NCI-H2107 treated with DMSO at 0.1 percent for 48 hours (cell line): ENCODE results near the gene TRIM33.
A peak's percentile ranks its signal among the peaks of the same experiment; 100 is the strongest.

Experiments
- DNase-seq: peaks from one replicate; lab custom pipeline; 2025; ENCODE audit not compliant: unreplicated experiment; lab: John Stamatoyannopoulos, UW

The TRIM33 gene

DNA sequence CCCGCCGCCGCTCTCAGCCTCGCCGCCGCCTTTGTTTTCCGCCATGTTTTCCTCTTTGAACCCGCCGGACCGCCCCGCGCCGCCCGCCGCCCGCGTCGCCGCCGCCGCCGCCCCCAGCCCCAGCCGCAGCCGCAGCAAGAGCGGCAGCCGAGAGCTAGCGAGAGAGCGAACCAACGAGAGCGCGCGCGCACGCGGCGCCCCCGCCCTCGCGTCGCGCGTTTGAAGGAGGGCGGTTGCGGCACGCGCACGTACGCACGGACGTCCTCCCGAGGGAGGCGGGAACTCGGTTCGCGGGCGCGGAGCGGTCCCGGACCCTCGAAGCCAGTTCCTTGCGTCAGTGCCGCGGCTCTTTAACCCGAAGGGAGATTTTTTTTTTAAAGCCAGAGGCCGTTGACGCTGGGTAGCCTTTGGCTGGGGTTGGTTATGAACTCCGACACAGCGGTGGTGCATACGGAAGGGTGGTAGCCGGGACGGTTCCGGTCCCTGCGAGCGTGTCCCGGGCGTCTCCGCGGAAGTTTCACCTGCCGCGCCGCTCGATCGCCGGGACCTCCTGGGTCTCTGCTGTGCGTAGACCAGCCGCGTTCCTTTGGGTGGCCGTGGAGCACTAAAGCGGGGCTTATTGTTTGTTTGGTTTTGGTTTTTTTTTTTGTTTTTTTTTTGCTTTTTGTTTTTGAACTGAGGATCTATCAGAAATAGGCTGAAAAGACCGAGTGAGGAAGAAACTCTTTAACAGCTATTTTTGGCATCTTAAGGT, at the start of gene TRIM33:
Gene TRIM33 (minus strand): TSS at position 172 of the 754 bp plus-strand sequence. CDS start 127 bp downstream, at position 45.
- DNase-seq = peak; percentile 62

DNA sequence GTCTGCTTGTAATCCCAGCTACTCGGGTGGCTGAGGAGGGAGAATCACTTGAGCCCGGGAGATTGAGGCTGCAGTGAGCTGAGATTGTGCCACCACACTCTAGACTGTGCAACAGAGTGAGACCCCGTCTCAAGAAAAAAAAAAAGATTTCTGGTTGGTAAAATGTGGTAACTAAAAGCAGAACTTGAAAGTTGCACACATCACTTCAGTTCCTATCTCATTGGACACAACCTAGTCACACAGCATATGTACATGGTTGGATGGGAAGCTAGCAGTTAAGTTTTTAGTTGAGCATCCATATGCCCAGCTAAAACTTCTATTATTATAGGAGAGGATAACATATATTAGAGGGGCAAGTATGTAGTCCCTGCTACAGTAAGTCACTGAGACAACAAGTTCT, 48.4 kb upstream of the TRIM33 start:
- no peak for DNase-seq

DNA sequence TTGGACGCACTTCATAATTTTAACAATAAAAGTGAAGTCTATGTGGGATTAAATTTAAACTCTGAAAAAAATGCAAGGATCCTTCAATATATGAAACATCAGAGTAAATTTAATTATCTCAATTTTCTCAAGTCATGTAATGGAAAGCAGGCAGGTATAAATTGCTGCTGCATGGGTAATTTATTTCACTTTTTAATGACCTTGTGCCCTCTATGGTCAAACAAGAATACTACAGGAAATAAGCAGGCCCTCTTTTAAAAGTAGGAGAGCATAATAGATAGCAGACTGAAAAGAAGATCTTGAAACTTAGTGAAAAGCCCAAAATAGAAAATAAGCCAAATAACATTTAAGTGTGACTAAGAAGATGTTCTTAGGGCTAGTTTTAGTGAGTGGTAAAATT, 47.5 kb upstream of the TRIM33 start:
- no peak for DNase-seq

DNA sequence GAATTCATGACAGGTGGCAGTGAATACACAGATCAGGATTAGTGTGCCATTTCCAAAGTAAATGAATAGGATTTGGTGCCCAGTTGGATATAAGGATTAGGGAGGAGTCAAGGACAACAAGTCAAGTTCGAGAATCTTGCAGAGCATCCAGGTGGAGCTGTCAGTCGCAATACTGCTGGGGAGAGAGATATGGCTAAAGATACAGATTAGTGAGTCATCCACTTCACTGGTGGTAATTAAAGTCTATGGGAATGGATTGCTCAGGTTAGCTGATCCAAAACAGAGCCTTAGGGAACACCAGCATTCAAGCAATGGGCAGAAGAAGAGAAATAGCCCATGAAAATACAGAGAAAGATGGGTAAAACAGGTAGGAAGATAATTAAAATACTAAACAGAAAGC, 43.6 kb upstream of the TRIM33 start:
- DNase-seq = no peak

GRCh38 chr1:114552106-114552639, 41.2 kb upstream of the TRIM33 start:
- DNase-seq = no peak

- DNase-seq = no peak
These were observed 40.4 kb upstream of the TRIM33 start for GRCh38 chr1:114551400-114551799.

DNA sequence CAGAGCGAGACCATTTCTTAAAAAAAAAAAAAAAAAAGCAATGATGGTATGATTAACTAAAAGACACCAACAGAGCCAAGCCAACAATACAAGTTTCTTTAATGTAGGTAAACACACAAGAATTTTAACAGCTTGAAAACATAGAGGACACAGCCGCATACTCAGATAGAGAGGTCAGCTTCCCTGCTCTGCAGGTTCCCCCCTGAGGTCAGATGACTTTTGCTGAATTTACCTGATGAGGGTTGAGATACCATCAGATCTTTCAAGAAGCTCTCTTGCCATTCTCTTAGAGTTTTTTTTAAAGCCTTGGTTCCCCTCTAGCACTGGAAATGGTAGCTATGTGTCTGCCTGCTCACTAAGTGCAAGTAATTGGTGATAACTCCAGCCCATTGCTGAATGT, 39.3 kb upstream of the TRIM33 start:
- no peak for DNase-seq

DNA sequence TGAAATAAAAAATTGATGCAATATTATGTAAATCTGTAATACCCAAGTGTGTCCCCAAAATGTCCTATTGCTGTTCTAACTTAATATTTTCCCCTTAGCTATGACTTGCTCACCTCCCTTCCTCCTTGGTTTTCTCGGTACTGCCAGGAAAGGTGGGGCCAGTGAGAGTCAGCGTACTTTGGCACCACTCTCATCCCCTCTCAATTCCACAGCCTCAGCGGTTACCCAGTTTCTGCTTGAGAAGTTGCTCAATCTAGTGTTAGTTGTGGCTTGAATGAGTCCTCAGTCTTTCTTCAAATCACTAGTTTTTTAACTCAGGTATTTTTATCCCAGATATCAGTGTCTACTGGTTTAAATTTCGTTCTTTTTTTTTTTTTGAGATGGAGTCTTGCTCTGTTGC, 38.1 kb upstream of the TRIM33 start:
- DNase-seq = no peak

DNA sequence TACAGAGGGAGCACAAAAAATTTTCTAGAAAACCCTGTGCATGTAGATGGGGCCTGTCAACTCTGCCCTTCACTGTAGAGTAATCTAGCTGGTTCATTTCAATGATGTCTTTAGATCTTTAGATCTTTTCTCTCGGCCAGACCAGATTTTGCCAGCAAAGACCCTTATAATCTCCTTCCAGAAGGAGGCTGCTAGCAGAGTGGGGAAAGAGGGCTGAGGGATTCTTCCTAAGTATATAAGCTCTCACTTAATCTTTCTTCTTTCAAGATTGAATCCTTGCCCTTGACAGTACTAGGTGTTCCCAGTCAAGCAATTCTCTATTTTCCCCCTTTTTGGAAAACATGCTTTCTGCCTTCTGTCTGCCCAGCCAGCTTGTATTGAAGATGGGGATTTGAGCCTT, 36.1 kb upstream of the TRIM33 start:
- DNase-seq = no peak

GRCh38 chr1:114545796-114546195, 34.8 kb upstream of the TRIM33 start:
- no peak for DNase-seq

GRCh38 chr1:114545315-114545714, 34.3 kb upstream of the TRIM33 start:
- DNase-seq = no peak

- DNase-seq = no peak
These were observed 29.8 kb upstream of the TRIM33 start for GRCh38 chr1:114540821-114541220.

GRCh38 chr1:114540272-114540671, 29.3 kb upstream of the TRIM33 start:
- no peak for DNase-seq

DNA sequence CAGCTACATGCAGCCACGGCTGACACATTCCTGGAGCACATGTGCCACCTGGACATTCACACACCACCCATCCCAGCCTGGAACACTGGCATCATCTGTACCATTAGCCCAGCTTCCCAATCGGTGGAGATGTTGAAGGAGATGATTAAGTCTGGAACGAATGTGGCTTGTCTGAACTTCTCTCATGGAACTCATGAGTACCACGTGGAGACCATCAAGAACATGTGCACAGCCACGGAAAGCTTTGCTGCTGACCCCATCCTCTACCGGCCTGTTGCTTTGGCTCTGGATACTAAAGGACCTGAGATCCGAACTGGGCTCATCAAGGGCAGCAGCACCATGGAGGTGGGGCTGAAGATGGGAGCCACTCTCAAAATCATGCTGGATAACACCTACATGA, 25.0 kb upstream of the TRIM33 start:
- DNase-seq = no peak

DNA sequence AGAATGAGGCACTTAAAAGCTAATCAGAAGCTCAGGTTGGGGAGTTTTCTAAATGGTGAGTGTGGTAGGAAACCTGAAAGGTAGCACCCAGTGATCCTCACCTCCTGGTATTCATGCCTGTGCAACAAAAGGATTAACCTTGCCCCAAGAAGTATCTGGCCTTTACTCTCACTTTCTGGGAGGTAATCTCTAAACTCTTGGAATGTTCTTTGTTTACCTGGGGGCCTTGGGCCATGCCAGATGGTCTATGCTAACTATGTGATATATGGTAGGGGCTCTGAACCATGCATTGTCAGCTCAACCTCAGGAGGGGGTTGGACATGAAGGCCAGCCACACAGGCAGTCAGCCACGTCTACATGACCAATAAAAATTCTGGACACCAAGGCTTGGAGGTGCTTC, 24.4 kb upstream of the TRIM33 start:
- DNase-seq = no peak

DNA sequence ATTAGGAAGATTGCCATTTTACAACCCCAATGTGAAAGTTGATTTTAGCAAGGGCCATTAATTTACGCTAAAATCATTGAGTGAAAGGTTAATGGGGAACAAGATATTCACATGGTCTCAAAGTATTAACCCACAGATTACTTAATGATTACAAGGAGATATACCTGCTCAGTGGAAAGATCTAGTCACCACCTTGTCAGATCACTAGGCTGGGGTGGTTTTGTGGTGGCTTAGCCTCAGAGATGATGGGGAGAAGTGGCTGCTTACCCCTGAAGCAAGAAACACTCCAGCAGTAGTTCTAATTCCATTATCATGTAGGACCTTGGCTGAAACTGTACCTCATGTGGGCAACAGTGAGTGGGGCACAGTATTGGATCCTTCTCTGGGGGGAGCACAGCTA, 20.1 kb upstream of the TRIM33 start:
- DNase-seq = no peak

DNA sequence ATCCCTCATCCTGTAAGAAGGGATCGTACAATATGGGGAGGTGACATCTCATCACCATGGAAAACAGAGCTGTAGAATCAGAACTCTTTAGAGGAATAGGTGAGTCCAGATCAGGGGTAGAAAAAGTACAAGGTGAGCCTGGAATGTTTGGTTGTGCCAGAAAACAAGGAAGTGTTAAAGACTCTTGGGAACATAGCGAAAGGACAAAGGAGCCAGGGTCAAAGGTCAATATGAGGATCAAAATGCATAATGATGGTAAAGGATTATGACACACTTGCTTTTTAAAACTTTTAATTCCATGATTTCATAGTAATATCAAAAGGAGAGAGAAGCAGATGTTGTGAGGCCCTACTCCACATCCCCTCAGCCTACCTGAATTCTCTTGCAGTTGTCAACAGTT, 19.2 kb upstream of the TRIM33 start:
- no peak for DNase-seq

- DNase-seq = no peak
These were observed 13.9 kb upstream of the TRIM33 start for GRCh38 chr1:114524944-114525343.

- no peak for DNase-seq
These were observed 11.2 kb upstream of the TRIM33 start for GRCh38 chr1:114522264-114522575.

DNA sequence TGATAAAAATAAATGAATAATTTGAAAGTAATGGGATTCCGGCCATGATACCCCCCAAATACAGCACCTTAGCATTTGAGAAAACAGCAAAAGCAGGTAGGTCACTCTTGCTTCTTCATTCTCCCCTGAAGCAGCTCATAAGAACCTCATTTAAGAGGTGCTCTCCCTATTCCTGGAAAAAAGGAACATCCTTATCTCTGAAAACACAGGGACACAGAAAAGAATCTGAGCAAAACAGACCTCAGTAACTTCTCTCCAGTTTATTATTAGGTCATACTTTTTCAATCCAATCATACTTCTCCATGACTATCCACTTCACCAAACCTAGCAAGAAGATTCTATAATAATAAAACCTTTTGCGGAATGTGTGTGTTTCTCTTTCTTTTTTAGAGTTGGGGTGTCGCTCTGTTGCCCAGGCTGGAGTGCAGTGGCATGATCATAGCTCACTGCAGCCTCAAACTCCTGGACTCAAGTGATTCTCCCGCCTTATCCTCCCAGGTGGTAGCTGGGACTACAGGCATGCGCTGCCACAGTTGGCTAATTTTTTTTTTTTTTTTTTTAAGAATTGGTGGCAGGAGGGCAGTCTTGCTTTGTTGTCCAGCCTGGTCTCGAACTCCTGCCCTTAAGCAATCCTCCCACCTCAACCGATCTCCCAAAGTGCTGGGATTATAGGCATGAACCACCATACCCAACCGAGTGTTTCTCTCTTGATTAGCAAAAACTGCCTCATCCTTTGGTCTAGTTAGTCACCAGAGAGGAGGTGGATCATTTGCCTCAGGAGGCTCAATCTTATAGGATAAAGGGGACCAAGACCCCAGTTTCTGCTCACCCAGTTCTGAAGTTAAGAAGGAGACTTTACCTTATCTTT, 10.6 kb upstream of the TRIM33 start:
- no peak for DNase-seq

DNA sequence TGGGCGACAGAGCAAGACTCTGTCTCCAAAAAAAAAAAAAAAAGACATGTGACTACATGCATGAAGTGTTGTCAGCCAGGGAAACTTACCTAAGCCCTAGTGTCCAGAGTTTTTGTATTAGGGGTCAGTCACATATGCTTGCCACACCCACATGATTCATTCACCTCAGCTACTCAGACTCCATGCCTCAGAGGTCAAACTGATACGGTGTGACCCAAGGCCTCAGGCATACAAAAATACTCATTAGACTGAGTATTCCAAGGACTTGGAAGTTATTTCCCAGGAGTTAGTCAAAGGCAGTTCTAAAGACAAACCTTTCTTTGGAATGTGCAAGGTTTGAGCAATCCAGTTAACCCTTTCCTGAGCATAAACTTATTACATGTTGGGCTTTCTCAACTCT, 6.3 kb upstream of the TRIM33 start:
- DNase-seq = no peak

- no peak for DNase-seq
These were observed 1.7 kb upstream of the TRIM33 start for GRCh38 chr1:114512595-114513280.
